ENCODE data around the gene KLHL26.

DNA sequence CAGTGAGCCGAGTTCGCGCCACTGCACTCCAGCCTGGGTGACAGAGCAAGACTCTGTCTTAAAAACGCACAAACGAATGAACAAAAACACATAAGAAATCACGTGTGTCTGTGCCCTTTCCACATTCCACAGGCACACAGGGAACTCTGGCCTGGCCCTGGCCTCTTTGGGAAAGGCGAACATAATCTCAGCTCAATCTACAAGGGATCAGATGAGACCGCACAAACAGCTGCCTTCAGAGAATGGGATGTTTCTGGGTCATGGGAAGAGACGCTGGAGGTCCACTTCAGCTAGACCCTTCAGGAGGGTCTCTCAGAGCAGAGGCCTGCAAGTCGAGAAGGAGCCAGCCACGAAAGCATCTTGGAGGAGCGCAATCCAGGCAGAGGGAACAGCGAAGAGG, 40.3 kb downstream of the KLHL26 start:
- TF ChIP-seq, protein P1, sequence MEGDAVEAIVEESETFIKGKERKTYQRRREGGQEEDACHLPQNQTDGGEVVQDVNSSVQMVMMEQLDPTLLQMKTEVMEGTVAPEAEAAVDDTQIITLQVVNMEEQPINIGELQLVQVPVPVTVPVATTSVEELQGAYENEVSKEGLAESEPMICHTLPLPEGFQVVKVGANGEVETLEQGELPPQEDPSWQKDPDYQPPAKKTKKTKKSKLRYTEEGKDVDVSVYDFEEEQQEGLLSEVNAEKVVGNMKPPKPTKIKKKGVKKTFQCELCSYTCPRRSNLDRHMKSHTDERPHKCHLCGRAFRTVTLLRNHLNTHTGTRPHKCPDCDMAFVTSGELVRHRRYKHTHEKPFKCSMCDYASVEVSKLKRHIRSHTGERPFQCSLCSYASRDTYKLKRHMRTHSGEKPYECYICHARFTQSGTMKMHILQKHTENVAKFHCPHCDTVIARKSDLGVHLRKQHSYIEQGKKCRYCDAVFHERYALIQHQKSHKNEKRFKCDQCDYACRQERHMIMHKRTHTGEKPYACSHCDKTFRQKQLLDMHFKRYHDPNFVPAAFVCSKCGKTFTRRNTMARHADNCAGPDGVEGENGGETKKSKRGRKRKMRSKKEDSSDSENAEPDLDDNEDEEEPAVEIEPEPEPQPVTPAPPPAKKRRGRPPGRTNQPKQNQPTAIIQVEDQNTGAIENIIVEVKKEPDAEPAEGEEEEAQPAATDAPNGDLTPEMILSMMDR (IDR thresholded peaks at IDR 0.05), result no peak
- TF ChIP-seq ZFX (IDR thresholded peaks at IDR 0.05; ENCODE audit: borderline replicate concordance), result no peak
